ENCODE measurements around the gene HOOK2. TPM values are rescaled to one million over a fixed set of nuclear protein-coding genes. Genes with fewer than 3 reads are reported as not detected.

HOOK2 gene
- total and polyA plus RNA-seq, 10 donors = 7.1 to 27.4 (median 23.4) TPM

GRCh38 chr19:12752056-12752781 lies 23.1 kb downstream of the HOOK2 start:
- TF ChIP-seq POLR2A (IDR thresholded peaks at IDR 0.05) = no peak
- TF ChIP-seq POLR2AphosphoS5 (IDR thresholded peaks at IDR 0.05) = no peak
- TF ChIP-seq CTCF (IDR thresholded peaks at IDR 0.05 in 8 of 11, conservative IDR thresholded peaks at IDR 0.05 in 3 of 11) = no peak
- Histone ChIP-seq H3K4me1 (peaks cover 0 to 12% (median 3%) of the 10 kb centered on the region in 6 donors), H3K36me3 (peaks cover 6 to 15% (median 12%) of the 10 kb centered on the region in 6 donors), H3K27me3 (replicated peaks in 1 of 7) (peaks cover 0 to 71% (median 0%) of the 10 kb centered on the region in 7 donors), H3K27ac (no peak overlapping the region), H3K9me3 (peaks cover 0 to 10% (median 9%) of the 10 kb centered on the region in 8 donors), H3K4me3 (no peak overlapping the region)
- 78 to 89% (median 79%) methylated on average over 23 of the region's 23 CpGs for WGBS, 5 donors
- no peak for DNase-seq
- intact Hi-C loops (cut with DNase I; ENCODE audit: low total_unique reads) = no loop called here

GRCh38 chr19:12751635-12752034 lies 23.7 kb downstream of the HOOK2 start, which contains the start of gene BEST2:
BEST2 (plus strand) TSS chr19:12751791; CDS start chr19:12752593, 802 bp downstream.
- H3K4me1 ChIP-seq = peaks cover 0 to 8% (median 0%) of the 10 kb centered on the region in 6 donors
- intact Hi-C loops (cut with DNase I; ENCODE audit: low total_unique reads) = no loop called here
- no peak for TF ChIP-seq POLR2A (IDR thresholded peaks at IDR 0.05)
- no peak for TF ChIP-seq POLR2AphosphoS5 (IDR thresholded peaks at IDR 0.05)
- no peak for TF ChIP-seq CTCF (IDR thresholded peaks at IDR 0.05 in 8 of 11, conservative IDR thresholded peaks at IDR 0.05 in 3 of 11)
- no peak within 1 kb of the TSS for H3K4me3 ChIP-seq
- peaks cover 0 to 13% (median 11%) of the 10 kb centered on the region in 8 donors for H3K9me3 ChIP-seq
- WGBS, 5 donors = 48 to 67% (median 59%) methylated on average over 14 of the region's 14 CpGs
- no peak within 1 kb of the TSS for H3K27ac ChIP-seq
- DNase-seq = no peak
- H3K27me3 ChIP-seq (replicated peaks in 1 of 7) = peaks cover 0 to 66% (median 0%) of the 10 kb centered on the region in 7 donors
- peaks cover 9 to 21% (median 17%) of the 10 kb centered on the region in 6 donors for H3K36me3 ChIP-seq

- Histone ChIP-seq H3K27me3 (replicated peaks in 1 of 7) (peaks cover 0 to 58% (median 0%) of the 10 kb centered on the region in 7 donors), H3K9me3 (peaks cover 0 to 13% (median 11%) of the 10 kb centered on the region in 8 donors), H3K27ac (no peak overlapping the region), H3K36me3 (peaks cover 9 to 29% (median 25%) of the 10 kb centered on the region in 6 donors), H3K4me3 (no peak overlapping the region), H3K4me1 (peaks cover 0 to 8% (median 0%) of the 10 kb centered on the region in 6 donors)
- WGBS, 5 donors = 68 to 78% (median 72%) methylated on average over 9 of the region's 9 CpGs
- DNase-seq = no peak
- intact Hi-C loops (cut with DNase I; ENCODE audit: low total_unique reads) = no loop called here
- TF ChIP-seq POLR2A (IDR thresholded peaks at IDR 0.05) (no peak), CTCF (IDR thresholded peaks at IDR 0.05 in 8 of 11, conservative IDR thresholded peaks at IDR 0.05 in 3 of 11) (no peak), POLR2AphosphoS5 (IDR thresholded peaks at IDR 0.05) (no peak)
Observed at GRCh38 chr19:12750851-12751250, 24.5 kb downstream of the HOOK2 start.

GRCh38 chr19:12749938-12750521 lies 25.3 kb downstream of the HOOK2 start:
- 39 to 48% (median 45%) methylated on average over 19 to 24 of the region's 24 CpGs for WGBS, 5 donors
- DNase-seq = no peak
- Histone ChIP-seq H3K9me3 (peaks cover 0 to 13% (median 11%) of the 10 kb centered on the region in 8 donors), H3K4me1 (peaks cover 0 to 8% (median 0%) of the 10 kb centered on the region in 6 donors), H3K27me3 (replicated peaks in 1 of 7) (peaks cover 0 to 50% (median 0%) of the 10 kb centered on the region in 7 donors), H3K4me3 (no peak overlapping the region), H3K27ac (no peak overlapping the region), H3K36me3 (peaks cover 9 to 37% (median 33%) of the 10 kb centered on the region in 6 donors)
- intact Hi-C loops (cut with DNase I; ENCODE audit: low total_unique reads) = no loop called here
- TF ChIP-seq POLR2AphosphoS5 (IDR thresholded peaks at IDR 0.05) = peak in 1 of 3 donors; percentile 26
- no peak for TF ChIP-seq CTCF (IDR thresholded peaks at IDR 0.05 in 8 of 11, conservative IDR thresholded peaks at IDR 0.05 in 3 of 11)
- no peak for TF ChIP-seq POLR2A (IDR thresholded peaks at IDR 0.05)

Data from spleen (tissue), 11 donors.